Measurements from ENCODE around the gene OST4. TPM values are rescaled to one million over a fixed set of nuclear protein-coding genes. Genes with fewer than 3 reads are reported as not detected.

Gene OST4
- total and polyA plus RNA-seq, 10 of the 15 experiments (the other 5 are each of a cell fraction or from before 2014, with no cell fraction given): 270 to 1,543 (median 523) TPM

- FAIRE-seq (no peak), ATAC-seq (no peak; the same call in 2 of the 3 replicates), DNase-seq (ENCODE audit: low read depth, low spot score) (no peak)
- POLR2A ChIA-PET: interaction anchor here (1.1 to 8.9 kb wide), 9 partner anchors 8 to 70 kb away, joined by 3 to 139 read pairs (median 15); partner anchors contain the start of genes KHK and OST4
- TF ChIP-seq E4F1 (IDR thresholded peaks at IDR 0.05; ENCODE audit: borderline replicate concordance, partially characterized antibody) (no peak), BHLHE40 (IDR thresholded peaks at IDR 0.05; ENCODE audit: borderline replicate concordance in 1 of 2, low read depth in 2 of 2, low read length in 1 of 2) (no peak), POLR2A (IDR thresholded peaks at IDR 0.05; ENCODE audit: low read depth, low read length) (no peak), ZNF274 (IDR thresholded peaks at IDR 0.05; ENCODE audit: insufficient read depth, insufficient read length) (no peak), LARP7 (IDR thresholded peaks at IDR 0.05) (no peak), CEBPB (IDR thresholded peaks at IDR 0.05; ENCODE audit: borderline replicate concordance in 1 of 2, low read depth in 2 of 2, low read length in 2 of 2) (no peak), JUND (IDR thresholded peaks at IDR 0.05; ENCODE audit: low read depth, low read length) (no peak), ZNF622 (IDR thresholded peaks at IDR 0.05) (no peak)
- TF ChIP-seq, protein P1, sequence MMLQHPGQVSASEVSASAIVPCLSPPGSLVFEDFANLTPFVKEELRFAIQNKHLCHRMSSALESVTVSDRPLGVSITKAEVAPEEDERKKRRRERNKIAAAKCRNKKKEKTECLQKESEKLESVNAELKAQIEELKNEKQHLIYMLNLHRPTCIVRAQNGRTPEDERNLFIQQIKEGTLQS (IDR thresholded peaks at IDR 0.05; ENCODE audit: borderline replicate concordance, extremely low read depth, low read depth, low read length): no peak
- Histone ChIP-seq H3K36me3 (ENCODE audit: control insufficient read depth in 2 of 2, insufficient read depth in 2 of 2, low read length in 1 of 2) (peaks cover 3 to 20% of the 10 kb centered on the region in 2 experiments), H3K79me2 (ENCODE audit: control insufficient read depth, insufficient read depth, low read length) (0 out of 2 replicates have a peak, but pooled peaks cover 1% of the 10 kb centered on the region), H3K9ac (ENCODE audit: control insufficient read depth, insufficient read depth, low read length) (peak overlapping the region; percentile 63), H3K9me3 (replicated peaks; ENCODE audit: control insufficient read depth, insufficient read depth, low read length) (no peaks in the 10 kb centered on the region), H3K27ac (ENCODE audit: control insufficient read depth, insufficient read depth) (0 out of 2 replicates have a peak overlapping the region, but pooled peaks have one; percentile 22), H3K4me1 (ENCODE audit: control insufficient read depth, insufficient read depth, low read length) (peaks cover 9% of the 10 kb centered on the region), H3K4me2 (ENCODE audit: control insufficient read depth, insufficient read depth) (peak overlapping the region; percentile 75), H3K27me3 (replicated peaks in 1 of 2; ENCODE audit: control insufficient read depth in 2 of 2, insufficient read depth in 2 of 2, low read length in 1 of 2) (no peaks in the 10 kb centered on the region), H3K4me3 (peak overlapping the region; percentile 99), H4K20me1 (ENCODE audit: control insufficient read depth, insufficient read depth) (no peaks in the 10 kb centered on the region), H2AFZ (ENCODE audit: control insufficient read depth, low read depth, low read length) (no peak overlapping the region; the same call in none of the 2 replicates)
- CTCF ChIA-PET: interaction anchor here (0.7 to 3.5 kb wide), 13 partner anchors 11 to 228 kb away, joined by 3 to 28 read pairs (median 9); partner anchors contain the start of genes KHK, PREB and TMEM214
- no TSS peak for BruUV-seq (replicated peaks)
- RAD21 ChIA-PET (ENCODE audit: unreplicated experiment): interaction anchor here (0.8 to 3.4 kb wide), 14 partner anchors 11 to 90 kb away, joined by 3 to 31 read pairs (median 5); partner anchors contain the start of genes KHK, OST4 and PREB
- in situ Hi-C loops (cut with MboI): no loop called here
- WGBS (ENCODE audit: insufficient coverage, insufficient replicate concordance, low lambda C conversion rate, missing lambda C conversion rate): 9% methylated on average over 22 of the region's 24 CpGs
- SMC1A ChIA-PET (ENCODE audit: uncharacterized antibody, unreplicated experiment): interaction anchor here (0.6 to 3.1 kb wide), 12 partner anchors 9 to 378 kb away, joined by 3 to 33 read pairs (median 5); partner anchors contain the start of genes OST4 and TMEM214
- intact Hi-C loops (cut with micrococcal nuclease; ENCODE audit: unreplicated experiment): loop anchor here (5.0 kb wide), 1 partner anchor 265 kb away; the partner anchor contains the start of gene CENPA
Observed at GRCh38 chr2:27051902-27052645, 19.4 kb downstream of the OST4 start.
